GM19025 (cell line): ENCODE measurements around the gene CCDC59.

ENCODE experiments used
- ATAC-seq: cut with Tn5 transposase; IDR thresholded peaks from one replicate; pipeline ENCODE4 v1.9.1; 2021; ENCODE audit warnings: mild to moderate bottlenecking, low read depth, moderate library complexity; ENCODE audit not compliant: unreplicated experiment

Gene CCDC59

DNA sequence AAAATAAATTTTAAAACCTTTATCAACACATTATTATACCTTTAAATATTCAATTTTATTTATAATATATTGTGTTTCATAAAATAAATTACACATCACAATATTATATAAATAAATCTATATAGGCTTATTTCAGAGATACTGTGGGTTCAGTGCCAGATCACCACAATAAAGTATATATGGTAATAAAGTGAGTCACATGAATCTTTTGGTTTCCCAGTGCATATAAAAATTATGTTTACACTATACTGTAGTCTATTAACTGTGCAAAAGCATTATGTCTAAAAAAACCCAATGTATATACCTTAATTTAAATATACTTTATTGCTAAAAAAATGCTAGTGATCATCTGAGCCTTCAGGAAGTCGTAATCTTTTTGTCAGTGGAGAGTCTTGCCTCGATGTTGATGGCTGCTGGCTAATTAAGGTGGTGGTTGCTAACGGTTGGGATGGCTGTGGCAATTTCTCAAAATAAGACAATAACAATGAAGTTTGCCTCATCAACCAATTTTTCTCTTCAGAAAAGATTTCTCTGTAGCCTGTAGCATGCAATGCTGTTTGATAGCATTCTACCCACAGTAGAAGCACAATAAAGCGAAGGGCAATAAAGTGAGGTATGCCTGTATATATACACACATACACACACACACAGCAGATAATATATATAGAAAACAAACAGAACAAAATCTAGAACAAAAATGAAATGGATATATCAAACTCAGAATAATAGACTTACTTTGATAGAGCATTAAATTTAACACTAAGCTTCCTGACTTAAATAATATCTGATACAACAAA, 32.4 kb downstream of the CCDC59 start:
- ATAC-seq: no peak

DNA sequence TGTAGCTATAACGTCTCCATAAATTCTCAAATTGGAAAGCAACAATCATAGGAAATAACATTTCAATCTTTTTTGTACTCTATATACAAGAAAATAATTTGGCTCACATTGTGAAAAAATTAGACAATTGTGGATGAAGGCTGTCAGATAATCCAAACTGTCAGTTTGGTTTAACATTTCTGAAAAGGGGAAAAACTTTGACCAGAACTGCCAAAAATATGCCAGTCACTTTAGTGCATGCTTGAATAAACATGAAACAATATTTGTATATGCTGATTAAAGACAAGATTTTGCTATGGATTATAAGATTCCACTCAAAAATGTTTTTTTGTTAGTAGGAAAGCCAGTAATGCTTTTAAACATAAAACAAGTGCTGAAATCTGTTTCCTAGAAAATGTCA, 38.9 kb downstream of the CCDC59 start:
- ATAC-seq: no peak

DNA sequence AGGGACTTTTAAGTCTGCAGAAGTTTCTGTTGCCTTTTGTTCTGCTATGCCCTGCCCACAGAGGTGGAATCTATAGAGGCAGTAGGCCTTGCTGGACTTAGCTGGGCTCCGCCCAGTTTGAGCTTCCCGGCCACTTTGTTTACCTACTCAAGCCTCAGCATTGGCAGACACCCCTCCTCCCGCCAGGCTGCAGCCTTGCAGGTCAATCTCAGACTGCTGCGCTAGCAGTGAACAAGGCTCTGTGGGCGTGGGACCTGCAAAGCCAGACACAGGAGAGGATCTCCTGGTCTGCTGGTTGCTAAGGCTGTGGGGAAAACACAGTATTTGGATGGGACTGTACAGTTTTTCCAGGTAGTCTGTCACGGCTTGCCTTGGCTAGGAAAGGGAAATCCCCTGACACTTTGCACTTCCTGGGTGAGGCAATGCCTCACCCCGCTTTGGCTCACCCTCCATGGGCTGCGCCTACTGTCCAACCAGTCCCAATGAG, 43.7 kb downstream of the CCDC59 start:
- ATAC-seq: no peak
